Stimulated activated CD8-positive, alpha-beta memory T cell treated with anti-CD3 and anti-CD28 coated beads, Interleukin-4, amount 100 ng/mL, for 24 hours (primary cell): ENCODE measurements around the gene TPH2.

Experiments used
- DNase-seq: peaks from one replicate; pipeline ENCODE4 v3.0.0-alpha.2; 2020; ENCODE audit warnings: low read depth

The TPH2 gene

GRCh38 chr12:71958993-71959578 is 20.4 kb downstream of the TPH2 start:
- no peak for DNase-seq

- DNase-seq = no peak
Observed at GRCh38 chr12:71967211-71967610, 28.6 kb downstream of the TPH2 start.

GRCh38 chr12:71969330-71969729 is 30.7 kb downstream of the TPH2 start:
- no peak for DNase-seq

GRCh38 chr12:71970031-71970430 is 31.4 kb downstream of the TPH2 start:
- DNase-seq = no peak

GRCh38 chr12:71972441-71973074 is 33.9 kb downstream of the TPH2 start:
- no peak for DNase-seq

GRCh38 chr12:71973687-71974086 is 35.0 kb downstream of the TPH2 start:
- no peak for DNase-seq

- DNase-seq = no peak
Observed at GRCh38 chr12:71980538-71980937, 41.9 kb downstream of the TPH2 start.

- no peak for DNase-seq
Observed at GRCh38 chr12:71981149-71981548, 42.5 kb downstream of the TPH2 start.

GRCh38 chr12:71994715-71995114 is 56.1 kb downstream of the TPH2 start:
- DNase-seq = no peak

- no peak for DNase-seq
Observed at GRCh38 chr12:71999795-72000194, 61.1 kb downstream of the TPH2 start.

- no peak for DNase-seq
Observed at GRCh38 chr12:72000969-72001648, 62.5 kb downstream of the TPH2 start.

GRCh38 chr12:72006766-72007165 is 68.1 kb downstream of the TPH2 start:
- DNase-seq = no peak

GRCh38 chr12:72010356-72010755 is 71.7 kb downstream of the TPH2 start:
- no peak for DNase-seq

- DNase-seq = no peak
Observed at GRCh38 chr12:72011374-72011773, 72.7 kb downstream of the TPH2 start.

GRCh38 chr12:72012874-72013273 is 74.2 kb downstream of the TPH2 start:
- DNase-seq = no peak

GRCh38 chr12:72015895-72016294 is 77.2 kb downstream of the TPH2 start:
- DNase-seq = no peak

- peak; percentile 20 for DNase-seq
Observed at GRCh38 chr12:72017054-72017651, 78.5 kb downstream of the TPH2 start.

GRCh38 chr12:72018036-72018435 is 79.4 kb downstream of the TPH2 start:
- no peak for DNase-seq

GRCh38 chr12:72024613-72025012 is 86.0 kb downstream of the TPH2 start:
- DNase-seq = no peak

- no peak for DNase-seq
Observed at GRCh38 chr12:72025524-72025923, 86.9 kb downstream of the TPH2 start.

GRCh38 chr12:72028966-72029365 is 90.3 kb downstream of the TPH2 start:
- no peak for DNase-seq

GRCh38 chr12:72030277-72030676 is 91.6 kb downstream of the TPH2 start:
- DNase-seq = no peak

GRCh38 chr12:72031066-72031465 is 92.4 kb downstream of the TPH2 start:
- no peak for DNase-seq
